Measurements from ENCODE around the gene CALML5.

Gene CALML5

DNA sequence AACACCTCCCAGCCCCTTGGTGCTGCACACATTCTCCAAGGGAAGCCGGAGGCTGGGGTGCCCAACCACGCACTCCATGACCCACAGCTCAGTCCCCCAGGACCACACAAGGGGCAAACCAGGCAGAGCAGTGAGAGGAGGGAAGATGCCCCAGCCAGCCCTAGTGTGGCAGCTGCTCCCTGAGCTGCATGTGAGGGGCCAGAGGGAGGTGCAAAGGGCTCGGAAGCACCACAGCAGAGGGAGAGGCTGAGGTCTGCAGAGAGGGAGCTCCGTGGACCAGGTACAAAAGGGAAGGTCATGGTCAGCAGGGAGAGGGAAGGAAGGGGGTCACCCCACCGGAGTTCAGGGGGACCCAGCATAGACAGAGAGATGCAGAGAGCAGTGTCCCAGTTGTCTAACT, 1.5 kb upstream of the CALML5 start:
- no peak for DNase-seq (ENCODE audit: low read depth)

DNA sequence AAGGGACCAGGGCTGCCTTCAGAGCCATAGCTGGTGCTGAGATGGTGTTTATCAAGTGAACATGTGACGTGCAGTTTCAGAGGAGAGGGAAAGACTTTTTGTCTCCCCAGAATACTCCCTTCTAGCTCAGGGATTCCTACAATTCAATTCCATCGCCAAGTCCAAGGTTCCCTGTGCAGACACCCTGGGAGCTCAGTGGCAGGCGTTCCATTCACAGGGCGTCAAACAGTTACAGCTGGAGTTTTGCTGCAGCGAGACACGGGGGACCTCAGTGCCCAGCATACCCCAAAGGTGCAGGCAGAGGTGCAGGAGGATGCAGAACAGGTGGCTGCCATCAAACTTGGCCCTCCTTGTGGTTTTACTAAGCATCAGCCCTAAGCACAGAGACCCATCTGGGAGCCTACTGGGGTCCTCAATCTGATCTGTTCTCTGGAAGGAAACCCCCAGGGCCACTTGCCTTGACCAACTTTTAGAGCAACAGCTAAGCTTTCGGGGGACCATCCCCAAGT, 846 bp upstream of the CALML5 start:
- DNase-seq (ENCODE audit: low read depth) = no peak

DNA sequence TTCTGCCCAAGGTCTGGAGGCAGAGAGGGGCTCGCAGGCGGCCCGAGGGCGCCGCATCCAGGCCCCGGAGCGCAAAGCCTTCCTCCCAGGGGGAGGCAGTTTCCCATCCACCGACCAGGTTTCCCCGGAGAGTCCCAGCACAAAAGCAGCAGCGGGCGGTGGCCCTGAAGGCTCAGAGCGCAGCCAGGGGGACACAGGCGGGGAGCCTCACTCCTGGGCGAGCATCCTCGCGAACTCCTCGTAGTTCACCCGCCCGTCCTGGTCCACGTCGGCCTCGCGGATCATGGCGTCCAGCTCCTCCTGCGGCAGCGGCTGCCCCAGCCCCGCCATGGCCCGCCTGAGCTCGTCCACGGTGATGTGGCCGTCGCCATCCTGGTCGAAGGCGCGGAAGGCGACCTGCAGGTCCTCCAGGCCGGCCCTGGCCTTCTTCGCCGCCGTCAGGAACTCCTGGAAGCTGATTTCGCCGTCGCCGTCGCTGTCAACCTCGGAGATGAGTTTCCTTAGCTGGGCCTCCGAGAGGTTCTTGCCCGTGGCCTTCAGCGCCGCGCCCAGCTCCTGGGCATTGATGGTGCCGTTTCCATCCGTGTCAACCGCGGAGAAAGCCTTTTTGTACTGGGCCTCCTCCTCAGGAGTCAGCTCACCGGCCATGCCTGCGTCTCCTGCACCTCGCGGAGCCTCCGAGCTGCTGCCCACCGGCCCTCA, 428 bp downstream of the CALML5 start:
- no peak for DNase-seq (ENCODE audit: low read depth)

DNA sequence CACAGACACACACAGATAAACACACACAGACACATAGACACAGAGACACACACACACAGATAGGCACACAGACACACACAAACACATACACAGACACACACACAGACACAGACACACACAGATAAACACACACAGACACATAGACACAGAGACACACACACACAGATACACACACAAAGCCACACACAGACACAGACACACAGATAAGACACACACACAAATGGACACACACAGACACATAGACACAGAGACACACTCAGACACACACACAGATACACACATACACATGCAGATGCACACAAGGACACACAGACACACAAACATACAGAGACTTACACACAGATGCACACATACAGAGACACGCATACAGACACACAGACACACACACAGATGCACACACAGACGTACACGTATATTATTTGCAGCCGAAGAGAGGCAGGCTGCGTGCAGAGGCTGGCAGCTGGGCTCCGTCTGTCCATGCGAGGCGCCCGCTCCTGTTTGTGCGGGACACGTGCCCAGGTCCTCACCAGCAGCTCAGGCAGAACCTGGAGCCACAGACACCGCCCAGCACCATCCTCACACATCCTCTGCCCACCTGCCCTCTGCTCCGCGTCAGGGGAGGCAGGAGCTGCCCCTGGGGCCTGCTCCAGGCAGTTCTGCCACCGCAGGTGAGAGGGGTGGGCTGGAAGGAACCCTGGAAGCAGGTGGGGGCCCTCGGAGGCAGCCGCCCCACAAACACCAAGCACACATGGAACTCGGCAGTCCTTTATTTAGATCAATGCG, 1.2 kb downstream of the CALML5 start:
- DNase-seq (ENCODE audit: low read depth) = no peak

DNA sequence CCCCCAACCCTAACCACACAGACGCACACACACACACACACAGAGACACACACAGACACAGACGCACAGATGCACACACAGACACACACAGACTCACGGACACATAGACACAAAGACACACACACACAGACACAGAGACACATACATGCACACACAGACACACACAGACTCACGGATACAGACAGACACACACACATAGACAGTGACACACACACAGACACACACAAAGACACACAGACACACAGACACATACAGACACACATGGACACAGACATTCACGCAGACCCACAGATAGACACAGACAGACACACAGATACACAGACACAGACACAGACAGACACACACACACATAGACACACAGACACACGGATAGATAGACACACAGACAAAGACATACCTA, 2.1 kb downstream of the CALML5 start:
- DNase-seq (ENCODE audit: low read depth) = no peak

DNA sequence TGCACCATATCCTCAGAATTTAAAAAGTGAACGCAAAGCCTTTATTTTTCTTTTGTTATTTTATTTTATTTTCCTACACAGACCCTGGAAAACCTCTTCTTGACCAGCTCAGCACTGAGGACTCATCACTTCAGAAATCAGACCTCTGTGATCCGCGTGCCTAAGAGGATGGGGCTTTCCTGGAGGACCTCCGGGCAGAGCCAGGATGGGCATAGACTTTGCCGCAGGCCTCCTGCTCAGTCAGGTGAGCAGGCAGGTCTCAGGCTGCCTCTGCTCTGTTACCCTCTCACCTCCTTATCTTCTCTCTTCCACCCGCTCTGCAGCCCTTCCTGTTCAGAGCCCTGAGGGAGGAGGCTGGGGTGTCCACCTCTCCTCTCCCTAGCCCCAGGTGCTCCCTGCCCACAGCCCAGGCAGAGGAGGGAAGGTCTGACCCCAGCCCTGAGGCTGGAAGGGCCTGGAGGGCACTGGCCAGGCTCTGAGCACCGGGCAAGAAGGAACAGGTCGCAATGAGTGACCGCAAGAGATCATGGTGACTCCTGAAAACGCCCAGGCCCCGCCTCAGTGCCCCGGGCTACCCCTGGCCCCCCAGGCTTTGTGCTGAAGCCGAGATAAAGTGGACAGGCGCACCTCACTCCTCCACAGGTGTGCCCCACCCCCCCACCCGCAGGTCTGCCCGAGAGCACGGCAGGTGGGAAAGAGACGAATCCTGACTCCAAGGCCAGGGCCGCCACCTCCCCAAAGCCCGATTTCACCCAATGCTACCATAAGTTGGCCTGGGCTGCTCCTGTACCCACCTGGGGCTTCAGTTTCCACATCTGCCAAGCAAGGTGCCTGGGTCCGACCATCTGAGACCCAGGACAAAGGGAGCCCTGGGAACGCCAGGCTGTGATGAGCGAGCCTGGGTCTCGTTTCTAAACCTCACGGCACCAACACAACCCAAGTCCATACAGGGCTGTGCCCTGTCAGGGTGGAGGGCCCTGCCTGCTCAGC, 2.8 kb downstream of the CALML5 start:
- no peak for DNase-seq (ENCODE audit: low read depth)

DNA sequence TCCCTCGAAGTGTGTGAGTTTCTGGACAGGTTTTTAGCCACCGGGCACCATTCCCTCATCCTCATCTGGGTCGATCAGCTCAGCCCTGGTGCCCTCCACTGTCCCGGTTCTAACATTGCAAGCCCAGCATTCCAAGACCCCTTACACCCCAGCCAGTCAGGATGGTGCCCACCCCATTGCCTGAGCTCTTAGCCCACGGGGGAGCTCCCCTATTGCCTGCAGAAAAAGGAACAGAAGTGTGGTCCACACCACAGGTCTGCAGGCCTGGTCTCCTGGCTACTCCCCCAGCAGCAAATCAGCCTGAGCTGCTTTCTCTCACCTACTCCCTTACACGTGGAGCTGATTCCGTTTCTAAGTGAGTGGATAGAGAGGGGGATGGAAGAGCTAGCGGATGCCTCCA, 4.8 kb downstream of the CALML5 start:
- no peak for DNase-seq (ENCODE audit: low read depth)

DNA sequence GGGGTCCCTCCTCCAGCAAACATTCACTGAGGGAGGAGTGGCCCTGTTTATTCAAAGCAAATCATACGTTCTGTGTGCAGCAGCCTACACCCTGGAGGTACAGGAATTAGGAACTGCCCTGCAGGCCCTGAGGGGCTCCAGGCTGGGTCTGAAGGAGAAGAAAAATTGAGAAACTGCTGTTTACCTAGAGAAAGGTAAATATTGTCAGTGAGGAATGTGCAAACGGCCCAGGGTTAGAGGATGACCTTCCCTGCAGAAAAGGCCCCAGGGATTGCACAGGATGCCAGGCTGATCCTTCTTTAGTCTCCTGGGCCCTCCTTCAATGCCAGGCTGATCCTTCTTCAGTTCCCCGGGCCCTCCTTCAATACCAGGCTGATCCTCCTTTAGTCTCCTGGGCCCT, 5.7 kb downstream of the CALML5 start:
- DNase-seq (ENCODE audit: low read depth) = no peak

DNA sequence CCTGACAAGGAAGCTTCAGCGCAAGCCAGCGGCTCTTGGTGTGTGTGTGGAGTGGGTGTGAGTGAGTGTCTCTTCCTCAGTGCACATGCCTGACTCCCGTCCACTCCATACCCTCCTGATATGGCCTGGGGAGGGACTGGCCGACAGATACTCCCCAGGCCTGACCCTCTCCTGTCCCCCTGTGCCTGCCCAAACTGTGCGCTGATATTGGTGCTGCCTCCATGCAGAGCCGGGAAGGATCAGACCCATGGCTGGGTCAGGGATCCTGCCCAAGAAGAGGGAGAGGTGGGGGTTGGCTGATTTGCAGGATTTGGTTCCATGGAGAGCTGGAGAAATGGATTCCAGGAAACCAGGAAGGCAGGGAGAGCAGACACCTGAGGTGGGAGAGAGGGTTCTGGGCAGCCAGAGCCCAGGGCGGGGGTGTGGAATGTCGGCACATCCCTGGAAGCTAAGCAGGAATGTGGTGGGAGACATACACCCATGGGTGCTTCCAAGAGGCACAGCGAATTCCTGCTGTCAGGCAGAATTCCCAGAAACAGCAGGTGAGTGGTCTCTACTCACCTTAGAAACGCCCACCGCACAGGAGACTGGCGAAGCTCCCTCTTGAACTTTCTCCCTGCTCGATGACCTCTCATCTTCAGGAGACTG, 6.3 kb downstream of the CALML5 start:
- DNase-seq (ENCODE audit: low read depth) = no peak

DNA sequence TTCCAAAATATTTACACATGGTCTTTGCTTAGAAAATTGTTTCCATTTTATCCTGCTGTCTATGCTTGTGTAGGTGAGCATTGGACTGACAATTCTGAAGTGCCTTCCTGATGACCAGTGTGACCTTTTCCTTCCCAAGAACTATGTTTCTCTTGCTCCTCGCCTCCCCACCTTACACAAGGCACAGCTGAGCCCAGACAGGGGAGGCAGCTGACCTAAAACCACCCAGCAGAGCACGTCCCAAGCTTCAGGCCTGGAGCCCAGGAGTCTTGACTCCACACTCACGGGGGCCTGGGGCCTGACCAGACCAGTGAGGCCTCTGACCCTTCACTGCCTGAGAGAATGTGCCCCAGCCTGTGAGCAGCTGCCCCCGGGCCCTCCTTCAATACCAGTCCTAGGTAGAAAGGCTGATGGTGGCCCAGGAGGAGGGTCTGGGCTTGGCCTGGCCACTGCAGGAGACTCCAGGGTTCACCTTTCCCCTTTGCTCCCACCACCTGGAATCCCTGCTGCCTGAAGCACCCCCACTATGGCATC, 7.0 kb downstream of the CALML5 start:
- DNase-seq (ENCODE audit: low read depth) = no peak

DNA sequence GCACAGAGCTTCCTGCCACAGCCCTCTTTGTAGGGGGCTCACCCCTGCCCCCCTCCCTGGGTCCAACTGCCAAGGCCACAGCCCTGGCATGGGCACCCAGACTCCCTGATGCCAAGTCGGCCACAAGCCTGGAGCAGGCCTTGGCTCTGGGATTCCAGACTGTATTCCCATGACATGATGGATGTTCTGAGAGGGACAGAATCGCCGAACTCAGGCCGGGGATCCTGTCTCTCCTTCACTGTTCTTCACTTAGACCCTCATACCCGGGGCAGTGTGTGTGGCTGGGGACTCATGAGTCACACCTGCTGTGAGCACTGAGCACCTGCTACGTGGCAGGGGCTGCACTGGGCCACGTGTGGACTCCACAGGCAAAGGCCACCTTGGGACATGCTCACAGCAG, 7.9 kb downstream of the CALML5 start:
- DNase-seq (ENCODE audit: low read depth) = no peak

DNA sequence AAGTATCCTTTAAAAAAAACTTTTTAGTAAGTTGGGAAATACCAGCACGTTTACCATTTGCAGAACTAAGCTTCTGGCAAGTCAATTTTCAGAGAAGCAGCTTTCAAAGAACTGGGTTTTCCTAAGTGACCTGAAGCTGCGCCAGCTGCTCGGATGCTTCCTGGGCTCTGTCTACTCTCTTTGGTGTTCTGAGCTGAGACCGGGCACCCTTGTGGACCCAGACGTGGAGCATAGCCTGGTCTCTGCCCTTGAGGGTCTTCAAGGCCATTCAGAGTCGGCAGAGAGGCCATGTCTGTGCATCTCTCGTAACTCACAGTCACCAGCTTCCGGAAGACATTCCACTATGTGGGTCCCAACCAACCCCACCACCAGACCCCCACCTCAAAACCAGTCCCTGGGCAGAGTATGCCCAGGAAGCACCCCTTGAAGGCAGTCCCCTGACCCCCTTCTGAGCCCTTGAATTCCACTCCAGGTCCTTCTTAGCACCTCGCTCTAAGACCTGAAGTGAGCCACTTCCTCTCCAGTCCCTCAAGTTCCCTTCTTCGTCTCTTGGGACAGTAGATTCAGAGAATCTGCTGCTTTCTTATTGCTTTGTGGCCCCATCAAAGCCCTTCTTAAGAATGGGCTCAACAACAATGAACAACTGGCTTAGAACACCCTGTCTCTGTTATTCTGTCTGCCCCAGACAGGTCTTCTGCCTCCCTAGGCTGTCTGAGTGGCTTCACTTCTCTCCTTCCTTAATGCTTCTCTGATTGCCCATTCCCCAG, 8.5 kb downstream of the CALML5 start:
- no peak for DNase-seq (ENCODE audit: low read depth)

DNA sequence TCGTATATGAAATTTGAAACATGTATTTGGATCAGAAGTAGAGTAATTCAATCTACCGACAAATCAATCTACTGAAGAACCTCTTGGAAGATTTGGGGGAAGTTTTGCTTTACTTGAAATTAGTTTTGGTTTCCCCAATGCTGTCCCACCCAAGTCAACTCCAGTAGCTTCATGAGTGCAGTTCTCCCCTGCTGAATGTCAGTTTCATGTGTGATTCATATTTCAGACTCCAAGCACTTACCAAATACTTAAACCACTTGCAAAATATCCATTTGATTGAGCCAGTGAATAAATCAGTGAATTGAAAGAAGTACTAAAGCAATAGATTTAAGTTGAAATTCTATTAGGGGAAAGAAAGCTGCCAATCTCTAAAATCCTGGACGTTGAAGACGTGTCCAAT, 9.3 kb downstream of the CALML5 start:
- DNase-seq (ENCODE audit: low read depth) = no peak

DNA sequence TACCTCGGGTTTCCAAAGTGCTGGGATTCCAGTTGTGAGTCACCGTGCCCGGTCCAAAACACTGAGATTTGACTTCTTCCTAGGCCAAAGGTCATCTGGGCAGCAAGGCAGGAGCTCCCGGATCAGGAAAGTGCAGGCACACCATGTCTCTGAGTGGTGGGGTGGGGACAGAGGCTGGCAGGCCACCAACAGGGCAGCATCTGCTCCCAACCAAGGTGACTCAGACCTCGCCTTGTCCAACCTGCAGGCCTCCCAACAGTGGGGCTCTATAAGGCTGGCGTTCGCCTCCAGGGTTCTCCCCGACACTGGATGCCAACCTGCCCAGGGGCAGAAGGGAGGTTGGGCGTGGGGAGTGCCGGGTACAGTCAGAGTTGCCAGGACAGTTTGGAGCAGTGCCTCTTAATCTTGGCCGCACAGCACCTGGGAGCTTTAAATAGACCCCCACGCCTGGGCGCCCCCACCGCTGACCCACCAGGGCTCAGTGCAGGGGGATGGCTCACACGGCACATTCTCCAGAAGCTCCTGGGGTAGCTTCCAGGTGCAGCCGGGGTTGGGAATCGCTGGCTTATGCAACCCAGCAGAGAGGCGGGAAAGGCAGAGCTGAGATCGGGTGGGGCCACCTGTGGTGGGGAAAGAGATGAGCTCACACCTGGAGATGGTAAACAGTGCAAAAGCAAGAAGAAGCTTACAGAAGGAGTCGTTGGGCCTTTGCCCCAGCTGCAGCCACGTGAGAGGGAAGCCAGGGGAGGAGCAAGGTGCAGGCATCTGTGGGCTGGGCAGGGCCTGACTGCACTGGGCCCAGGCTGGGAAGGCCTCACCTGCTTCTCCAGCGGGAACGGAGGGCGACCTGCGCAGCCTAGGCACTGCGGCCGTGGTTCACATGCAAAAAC, 10.9 kb downstream of the CALML5 start:
- no peak for DNase-seq (ENCODE audit: low read depth)

DNA sequence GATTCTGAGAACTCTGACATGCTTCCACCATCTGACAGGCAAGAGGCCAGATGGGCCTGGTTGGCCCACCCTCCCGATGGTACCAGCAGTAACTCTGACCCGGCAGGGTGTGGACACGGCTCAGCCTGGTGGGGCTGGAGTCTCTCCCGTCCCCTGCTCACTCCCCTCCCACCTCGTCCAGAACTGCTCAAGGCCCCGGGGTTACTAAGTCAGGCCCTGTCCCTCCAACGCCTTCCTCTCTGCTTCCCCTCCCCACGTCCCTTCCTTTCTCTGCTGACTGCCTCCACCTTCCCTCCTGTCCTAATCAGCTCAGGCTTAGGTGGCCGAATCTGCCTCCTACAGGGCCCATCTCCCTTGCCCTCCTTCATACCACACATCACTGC, 12.5 kb downstream of the CALML5 start:
- no peak for DNase-seq (ENCODE audit: low read depth)

DNA sequence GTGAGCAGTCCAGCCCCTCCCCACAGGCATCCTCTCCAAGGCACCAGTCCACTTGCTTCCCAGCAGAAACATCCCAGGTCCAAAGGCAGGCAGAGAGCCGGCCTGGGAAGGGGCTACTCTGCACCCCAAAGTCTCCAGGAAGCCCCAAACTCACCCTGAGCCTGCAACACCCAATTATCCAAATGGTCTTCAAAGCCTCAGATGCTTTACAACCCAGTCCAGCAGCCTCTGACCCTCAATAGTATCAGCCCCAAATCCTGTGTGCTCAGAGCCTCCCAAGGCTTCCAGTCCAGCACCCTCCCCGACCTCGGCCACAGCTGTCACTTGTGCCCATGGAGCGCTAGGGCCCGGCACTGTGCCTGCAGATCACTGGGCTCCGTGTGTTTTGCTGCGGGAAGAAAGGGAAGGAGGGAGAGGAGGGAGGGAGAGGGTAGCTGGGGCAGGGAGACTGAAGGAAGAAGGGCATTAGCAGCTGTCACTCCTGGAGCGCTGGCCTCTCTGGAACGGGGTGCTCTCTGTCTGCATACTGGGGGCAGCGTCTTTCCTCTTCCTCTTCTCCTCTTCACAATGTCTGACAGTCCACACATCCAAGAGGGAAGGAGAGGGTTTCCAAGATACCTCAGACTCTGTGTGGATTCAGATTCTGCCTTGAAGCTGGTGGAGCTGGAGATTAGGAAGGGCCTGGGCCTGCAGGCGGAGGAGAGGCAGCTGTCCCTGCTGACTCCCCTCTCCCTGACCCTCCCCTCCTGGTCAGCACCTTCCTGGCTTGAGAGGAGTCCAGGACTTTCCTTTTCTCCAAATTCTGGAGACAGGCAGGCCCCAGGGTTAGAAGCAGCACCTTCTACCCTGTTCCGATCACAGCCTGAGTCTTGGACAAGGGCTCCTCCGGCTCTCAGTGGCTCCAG, 13.2 kb downstream of the CALML5 start:
- DNase-seq (ENCODE audit: low read depth) = no peak

DNA sequence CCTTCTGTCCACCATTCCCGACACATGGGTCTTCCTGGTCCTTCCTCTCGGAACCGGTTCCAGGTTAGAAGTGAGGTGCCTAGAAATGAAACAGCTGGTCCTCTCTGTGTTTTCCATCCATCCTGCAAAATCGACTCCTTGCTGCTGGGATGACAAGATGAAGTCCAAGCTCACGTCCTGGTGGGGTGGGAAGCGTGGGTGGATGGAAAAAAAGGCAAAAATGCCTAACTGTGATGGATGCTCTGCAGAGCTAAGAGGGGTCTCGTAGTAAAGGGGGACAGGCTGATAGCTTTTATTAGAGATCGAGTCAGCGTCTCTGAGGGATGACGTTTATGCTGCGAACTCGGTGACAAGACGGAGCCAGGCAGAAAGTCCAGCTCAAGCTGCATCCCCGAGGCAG, 14.1 kb downstream of the CALML5 start:
- DNase-seq (ENCODE audit: low read depth) = no peak

DNA sequence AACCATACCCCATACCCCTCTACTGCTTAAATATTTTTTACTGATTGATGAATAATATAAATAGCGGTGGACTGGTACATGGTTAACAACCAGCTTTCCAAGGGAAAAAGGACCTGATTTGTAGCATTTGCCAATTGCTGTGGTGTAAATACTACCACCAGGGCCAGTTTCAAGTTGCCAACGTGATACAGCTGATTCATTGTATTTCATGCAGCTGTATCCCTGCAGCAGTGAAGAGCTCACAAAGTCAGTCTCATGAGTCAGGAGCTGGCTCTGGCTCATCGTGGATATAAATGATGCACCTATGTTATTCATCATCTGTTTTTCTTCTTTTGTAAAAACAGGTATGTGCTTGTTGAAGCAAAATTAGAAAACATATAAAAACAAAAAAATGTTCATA, 15.2 kb downstream of the CALML5 start:
- no peak for DNase-seq (ENCODE audit: low read depth)

DNA sequence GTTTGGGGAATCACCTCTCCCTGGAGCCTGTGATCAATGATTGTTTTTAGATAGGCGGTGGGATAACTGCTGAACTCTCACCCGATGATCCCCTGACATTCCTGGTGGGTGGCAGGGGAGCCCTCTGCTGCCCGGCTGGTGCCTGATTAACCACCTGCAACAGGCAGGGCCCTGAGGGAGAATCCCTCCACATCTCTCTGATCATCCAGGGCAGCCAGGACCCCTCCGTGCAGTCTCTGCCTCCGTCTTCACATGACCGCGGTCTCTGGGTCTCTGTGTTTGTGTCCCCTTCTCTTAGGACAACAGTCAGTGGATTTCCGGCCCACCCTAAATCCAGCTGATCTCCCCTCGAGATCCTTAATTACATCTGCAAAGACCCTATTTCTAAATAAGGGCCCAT, 17.4 kb downstream of the CALML5 start:
- DNase-seq (ENCODE audit: low read depth) = no peak

Measured in activated T-cell treated with anti-CD3 and anti-CD28 coated beads for 24 hours (primary cell).